Activated naive CD8-positive, alpha-beta T cell treated with anti-CD3 and anti-CD28 coated beads, Interleukin-2, amount 10 ng/mL, durations not matched to agents 7 days and 5 days (primary cell): ENCODE data around the gene CLDN5. TPM values are rescaled to one million over a fixed set of nuclear protein-coding genes. Genes with fewer than 3 reads are reported as not detected.

ENCODE experiments used
- ATAC-seq: fragments of 150-1000 bp; cut with Tn5 transposase; one replicate; pipeline ENCODE4 v1.10.0; 2021; ENCODE audit warnings: low read depth, moderate library complexity
- POLR2A ChIA-PET: fragments of 350-600 bp; sonication (Branson Sonifier 250); formaldehyde crosslinking; loops from one replicate; lab custom pipeline; 2021; ENCODE audit warnings: antibody characterized with exemption; lab: Charles Lee
- DNase-seq: peaks from one replicate; pipeline ENCODE4 v3.0.0; 2021
- H3K27ac Mint-ChIP-seq: one replicate; pipeline ENCODE4 v1.8.0; 2022; ENCODE audit warnings: mild to moderate bottlenecking, mixed read lengths
- H3K27me3 Mint-ChIP-seq: one replicate; pipeline ENCODE4 v1.8.0; 2022; ENCODE audit warnings: mild to moderate bottlenecking, moderate library complexity, mixed read lengths
- H3K36me3 Mint-ChIP-seq: one replicate; pipeline ENCODE4 v1.8.0; 2021; ENCODE audit warnings: mild to moderate bottlenecking, mixed read lengths
- H3K4me1 Mint-ChIP-seq: one replicate; pipeline ENCODE4 v1.8.0; 2021; ENCODE audit warnings: mixed read lengths
- H3K4me3 Mint-ChIP-seq: one replicate; pipeline ENCODE4 v1.8.0; 2022; ENCODE audit warnings: mild to moderate bottlenecking, moderate library complexity, mixed read lengths
- H3K9me3 Mint-ChIP-seq: one replicate; pipeline ENCODE4 v1.8.0; 2021; ENCODE audit warnings: mixed read lengths
- total RNA-seq, 2 experiments: library from RNA; stranded (reverse); gene quantifications; one replicate each; pipeline ENCODE4 v1.2.3, GENCODE V29; 2021

CLDN5 gene
- total RNA-seq, 2 experiments from 2014 or later: not detected

DNA sequence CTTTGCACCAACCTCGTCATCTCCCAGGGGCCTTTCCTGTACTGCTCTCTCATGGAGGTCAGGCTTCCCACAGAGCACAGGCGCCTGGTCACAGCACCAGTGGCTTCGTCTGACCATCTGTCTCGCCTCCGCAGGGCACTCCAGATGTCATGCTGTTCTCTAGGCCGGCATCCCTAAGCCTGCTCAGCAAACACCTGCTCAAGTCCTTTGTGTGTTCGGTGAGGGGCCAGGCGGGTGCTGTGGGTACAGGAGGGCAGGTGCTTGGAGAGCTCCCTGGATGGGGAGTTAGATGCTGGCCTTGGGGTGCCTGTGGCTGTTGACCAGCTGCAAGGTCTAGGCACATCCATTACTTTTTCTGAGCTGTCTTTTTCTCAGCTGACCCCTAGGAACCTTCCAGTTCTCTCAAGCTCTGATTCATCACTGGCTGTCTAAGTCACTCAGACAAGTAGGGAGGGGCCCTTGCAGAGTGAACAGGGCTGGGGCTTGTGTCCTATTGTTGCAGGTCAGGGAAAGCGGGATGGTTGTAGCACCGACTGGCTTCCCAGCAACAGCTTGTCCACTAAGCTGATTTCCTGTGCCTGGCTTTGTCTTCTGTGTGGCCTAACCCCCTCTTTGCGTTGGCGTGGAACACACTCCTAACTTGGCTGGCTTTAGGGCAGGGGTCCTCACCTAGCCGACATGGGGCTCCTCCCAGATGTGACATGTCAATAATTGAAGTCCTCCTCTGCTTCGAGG is 9.2 kb downstream of the CLDN5 start:
- H3K9me3 Mint-ChIP-seq: peaks cover 2% of the 10 kb centered on the region
- POLR2A ChIA-PET: interaction anchor here (0.6 kb wide), 1 partner anchor 17 kb away, joined by 4 read pairs; no protein-coding TSS in a partner anchor
- no peak overlapping the region for H3K27ac Mint-ChIP-seq
- H3K27me3 Mint-ChIP-seq: no peaks in the 10 kb centered on the region
- ATAC-seq: no peak
- peaks cover 45% of the 10 kb centered on the region for H3K36me3 Mint-ChIP-seq
- H3K4me1 Mint-ChIP-seq: peaks cover 10% of the 10 kb centered on the region
- DNase-seq: no peak
- H3K4me3 Mint-ChIP-seq: no peak overlapping the region

DNA sequence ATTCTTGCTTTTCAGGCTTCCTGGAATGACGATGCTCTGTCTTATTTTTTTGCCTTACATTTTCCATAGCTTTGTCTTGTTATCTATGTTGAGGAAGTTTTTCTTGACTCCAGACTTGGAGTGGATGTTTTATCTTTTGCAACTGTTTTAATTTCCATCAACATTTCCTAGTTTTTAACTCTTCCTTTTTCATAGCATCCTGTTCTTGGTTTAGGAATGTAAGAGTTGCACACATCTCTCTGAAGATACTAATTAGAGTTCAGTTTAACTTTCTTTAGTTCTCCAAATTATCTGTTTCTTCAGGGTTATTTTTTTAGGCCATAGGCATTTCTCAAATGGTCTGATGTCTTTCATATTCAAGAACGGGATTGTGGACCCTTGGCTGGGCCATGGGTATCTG is 10.4 kb downstream of the CLDN5 start:
- peaks cover 2% of the 10 kb centered on the region for H3K9me3 Mint-ChIP-seq
- POLR2A ChIA-PET: interaction anchor here (0.6 kb wide), 1 partner anchor 94 kb away, joined by 3 read pairs; no protein-coding TSS in a partner anchor
- no peak overlapping the region for H3K4me3 Mint-ChIP-seq
- no peak overlapping the region for H3K27ac Mint-ChIP-seq
- H3K27me3 Mint-ChIP-seq: no peaks in the 10 kb centered on the region
- peaks cover 10% of the 10 kb centered on the region for H3K4me1 Mint-ChIP-seq
- ATAC-seq (no peak), DNase-seq (no peak)
- H3K36me3 Mint-ChIP-seq: peaks cover 55% of the 10 kb centered on the region

DNA sequence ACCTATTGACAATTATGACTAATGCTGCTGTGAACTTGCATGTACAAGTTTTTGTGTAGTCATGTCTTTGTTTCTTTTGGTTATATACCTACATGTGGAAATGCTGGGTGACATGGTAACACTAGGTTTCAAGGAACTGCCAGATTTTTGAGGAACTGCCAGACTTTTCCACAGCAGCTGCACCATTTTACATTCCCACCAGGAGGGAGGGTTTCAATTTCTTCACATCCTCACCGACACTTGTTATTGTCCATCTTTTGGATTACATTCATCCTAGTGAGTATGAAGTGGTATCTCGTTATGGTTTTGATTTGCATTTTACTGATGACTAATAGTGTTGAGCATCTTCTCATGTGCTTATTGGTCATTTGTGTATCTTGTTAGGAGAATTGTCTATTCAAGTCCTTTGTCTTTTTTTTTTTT is 13.3 kb downstream of the CLDN5 start:
- Mint-ChIP-seq H3K27me3 (no peaks in the 10 kb centered on the region), H3K4me3 (no peak overlapping the region), H3K4me1 (peaks cover 13% of the 10 kb centered on the region), H3K27ac (no peak overlapping the region), H3K9me3 (peaks cover 2% of the 10 kb centered on the region), H3K36me3 (peaks cover 60% of the 10 kb centered on the region)
- POLR2A ChIA-PET: no interaction called here
- DNase-seq: no peak
- no peak for ATAC-seq

DNA sequence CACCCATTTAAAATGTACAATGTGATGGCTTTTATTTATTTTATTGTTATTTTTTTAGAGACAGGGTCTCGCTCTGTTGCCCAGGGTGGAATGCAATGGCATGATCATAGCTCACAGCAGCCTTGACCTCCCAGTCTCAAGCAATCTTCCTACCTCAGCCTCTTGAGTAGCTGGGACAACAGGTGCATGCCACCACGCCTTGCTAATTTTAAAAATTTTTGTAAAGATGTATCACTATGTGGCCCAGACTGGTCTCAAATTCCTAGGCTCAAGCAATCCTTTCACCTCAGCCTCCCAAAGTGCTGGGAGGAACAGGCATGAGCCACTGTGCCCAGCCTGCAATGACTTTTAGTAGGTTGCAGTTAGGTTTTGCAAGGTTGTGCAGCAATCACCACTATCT is 14.3 kb downstream of the CLDN5 start:
- peaks cover 23% of the 10 kb centered on the region for H3K4me1 Mint-ChIP-seq
- no peak for ATAC-seq
- no peak overlapping the region for H3K4me3 Mint-ChIP-seq
- no peak overlapping the region for H3K27ac Mint-ChIP-seq
- H3K27me3 Mint-ChIP-seq: no peaks in the 10 kb centered on the region
- no peak for DNase-seq
- peaks cover 2% of the 10 kb centered on the region for H3K9me3 Mint-ChIP-seq
- peaks cover 63% of the 10 kb centered on the region for H3K36me3 Mint-ChIP-seq
- POLR2A ChIA-PET: no interaction called here

DNA sequence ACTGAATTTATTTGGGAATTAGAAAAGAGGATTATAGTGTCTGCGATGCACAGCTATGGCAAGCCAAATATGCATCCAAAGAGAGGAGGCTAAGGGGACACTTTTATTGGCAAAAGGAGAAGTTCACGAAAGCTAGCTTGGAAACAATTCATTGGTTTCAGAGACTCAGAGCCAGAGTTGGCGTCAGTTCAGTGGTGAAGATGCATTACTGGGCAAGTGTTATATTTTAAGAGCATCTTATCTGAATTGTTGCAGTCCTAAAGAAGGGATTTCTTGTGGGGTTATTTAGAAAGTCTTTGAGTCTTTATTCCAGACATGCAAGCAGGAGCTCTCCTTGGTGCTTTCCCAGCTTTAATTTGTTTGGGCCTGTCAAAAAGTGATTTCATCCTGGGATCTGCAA is 15.0 kb downstream of the CLDN5 start:
- Mint-ChIP-seq H3K4me3 (no peak overlapping the region), H3K27ac (no peak overlapping the region), H3K36me3 (peaks cover 60% of the 10 kb centered on the region), H3K27me3 (no peaks in the 10 kb centered on the region), H3K4me1 (peaks cover 25% of the 10 kb centered on the region), H3K9me3 (peaks cover 2% of the 10 kb centered on the region)
- ATAC-seq: no peak
- POLR2A ChIA-PET: no interaction called here
- no peak for DNase-seq

DNA sequence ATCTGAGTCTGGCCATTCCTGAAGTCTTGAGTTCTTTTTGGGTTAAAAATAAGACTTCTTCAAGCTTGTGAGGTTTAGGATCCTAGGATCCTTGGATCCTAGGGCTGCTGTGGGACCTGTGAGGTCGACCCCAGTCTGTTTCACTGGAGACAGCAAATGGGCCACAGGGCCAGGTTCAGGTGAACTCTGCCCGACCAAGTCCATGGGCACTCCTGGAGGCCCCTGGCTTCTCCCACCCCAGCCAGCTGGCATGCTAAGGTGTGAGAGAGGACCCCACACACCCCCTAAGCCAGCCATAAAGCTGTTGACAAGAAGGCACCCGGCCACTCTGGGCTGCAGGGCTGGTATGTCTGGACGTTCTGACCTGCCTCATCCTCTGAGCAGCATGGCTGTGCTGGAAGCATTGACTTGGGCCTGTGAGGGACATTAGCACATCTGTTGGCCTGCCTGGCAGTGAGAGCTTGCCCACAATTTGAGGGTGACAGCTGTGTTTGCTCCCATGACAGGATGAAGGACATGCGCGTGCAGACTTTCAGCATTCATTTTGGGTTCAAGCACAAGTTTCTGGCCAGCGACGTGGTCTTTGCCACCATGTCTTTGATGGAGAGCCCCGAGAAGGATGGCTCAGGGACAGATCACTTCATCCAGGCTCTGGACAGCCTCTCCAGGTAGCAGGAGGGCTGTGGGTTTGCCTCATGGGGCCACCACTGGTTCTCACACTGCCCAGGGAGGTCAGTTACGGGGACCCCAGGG is 16.0 kb downstream of the CLDN5 start:
- no peak for DNase-seq
- H3K9me3 Mint-ChIP-seq: no peaks in the 10 kb centered on the region

DNA sequence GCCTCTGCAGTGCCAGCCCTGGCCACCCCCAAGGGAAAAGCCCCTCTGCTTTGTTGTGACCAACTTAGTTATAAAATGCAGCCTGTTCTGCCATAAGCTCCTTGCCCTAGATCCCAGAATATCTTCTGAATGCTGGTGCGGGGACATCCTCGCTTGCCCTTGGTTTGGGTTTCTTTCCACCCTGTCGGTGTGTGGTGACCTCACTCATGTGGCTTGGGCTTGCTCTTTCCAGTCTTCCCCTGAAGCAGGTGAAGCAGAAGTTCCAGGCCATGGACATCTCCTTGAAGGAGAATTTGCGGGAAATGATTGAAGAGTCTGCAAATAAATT is 16.7 kb downstream of the CLDN5 start:
- POLR2A ChIA-PET: no interaction called here
- Mint-ChIP-seq H3K4me3 (no peak overlapping the region), H3K36me3 (peaks cover 50% of the 10 kb centered on the region)

More for the DNA sequence above, 16.0 kb downstream of the CLDN5 start:
- H3K36me3 Mint-ChIP-seq: peaks cover 55% of the 10 kb centered on the region
- peaks cover 27% of the 10 kb centered on the region for H3K4me1 Mint-ChIP-seq
- POLR2A ChIA-PET: no interaction called here
- H3K4me3 Mint-ChIP-seq: no peak overlapping the region
- no peak for ATAC-seq
- H3K27me3 Mint-ChIP-seq: no peaks in the 10 kb centered on the region
- H3K27ac Mint-ChIP-seq: no peak overlapping the region

DNA sequence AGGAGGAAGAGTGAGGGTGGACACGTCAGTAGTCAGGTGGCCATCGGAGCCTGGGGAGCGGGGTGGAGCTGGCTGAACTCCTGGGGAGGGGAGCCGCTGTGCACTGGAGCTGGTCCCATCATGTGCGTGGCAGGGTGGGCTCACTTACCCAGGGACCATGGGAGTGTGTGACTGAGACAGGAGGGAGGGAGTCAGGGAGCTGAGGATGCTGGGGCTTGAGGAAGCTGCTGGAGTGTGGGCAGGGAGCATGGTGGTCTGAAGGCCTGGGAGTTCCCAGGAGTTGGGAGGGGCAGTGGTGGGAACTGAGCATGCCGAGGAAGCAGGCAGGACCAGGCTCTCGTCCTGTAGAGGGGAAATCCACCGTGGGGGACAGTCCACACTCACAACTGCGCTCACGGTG is 18.0 kb downstream of the CLDN5 start:
- POLR2A ChIA-PET: interaction anchor here (1.1 kb wide), 1 partner anchor 27 kb away, joined by 3 read pairs; the partner anchor contains the start of genes CDC45 and UFD1
- DNase-seq (no peak), ATAC-seq (no peak)
- Mint-ChIP-seq H3K9me3 (no peaks in the 10 kb centered on the region), H3K4me3 (no peak overlapping the region), H3K27ac (peak overlapping the region; percentile 86), H3K4me1 (peaks cover 27% of the 10 kb centered on the region), H3K36me3 (peaks cover 41% of the 10 kb centered on the region), H3K27me3 (no peaks in the 10 kb centered on the region)

More for the DNA sequence above, 16.7 kb downstream of the CLDN5 start:
- DNase-seq (no peak), ATAC-seq (no peak)
- Mint-ChIP-seq H3K27ac (no peak overlapping the region), H3K4me1 (peaks cover 27% of the 10 kb centered on the region), H3K27me3 (no peaks in the 10 kb centered on the region), H3K9me3 (no peaks in the 10 kb centered on the region)

DNA sequence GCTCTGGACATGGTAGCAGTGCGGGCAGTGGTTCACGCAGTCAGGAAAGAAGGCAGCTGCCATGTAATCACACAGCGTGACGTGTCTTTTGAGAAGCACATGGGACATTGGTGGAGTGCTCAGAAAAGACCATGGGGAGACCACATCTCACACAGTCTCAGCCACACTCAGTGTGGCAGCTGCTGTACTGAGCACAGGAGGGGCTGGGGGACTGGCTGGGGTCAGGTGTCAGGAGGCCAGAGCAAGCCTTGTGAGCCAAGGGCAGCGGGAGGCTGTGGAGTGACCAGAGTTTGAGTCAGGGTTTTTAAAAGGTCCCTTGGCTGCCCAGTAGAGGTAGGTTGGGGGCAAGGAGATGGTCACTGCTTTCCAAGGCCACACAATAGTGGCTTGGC is 18.5 kb downstream of the CLDN5 start:
- peaks cover 37% of the 10 kb centered on the region for H3K36me3 Mint-ChIP-seq
- peak overlapping the region; percentile 56 for H3K4me3 Mint-ChIP-seq
- no peaks in the 10 kb centered on the region for H3K27me3 Mint-ChIP-seq
- ATAC-seq (peak; percentile 33), DNase-seq (no peak)
- no peaks in the 10 kb centered on the region for H3K9me3 Mint-ChIP-seq
- H3K27ac Mint-ChIP-seq: peak overlapping the region; percentile 86
- peaks cover 27% of the 10 kb centered on the region for H3K4me1 Mint-ChIP-seq
- POLR2A ChIA-PET: interaction anchor here (1.1 kb wide), 1 partner anchor 27 kb away, joined by 3 read pairs; the partner anchor contains the start of genes CDC45 and UFD1

DNA sequence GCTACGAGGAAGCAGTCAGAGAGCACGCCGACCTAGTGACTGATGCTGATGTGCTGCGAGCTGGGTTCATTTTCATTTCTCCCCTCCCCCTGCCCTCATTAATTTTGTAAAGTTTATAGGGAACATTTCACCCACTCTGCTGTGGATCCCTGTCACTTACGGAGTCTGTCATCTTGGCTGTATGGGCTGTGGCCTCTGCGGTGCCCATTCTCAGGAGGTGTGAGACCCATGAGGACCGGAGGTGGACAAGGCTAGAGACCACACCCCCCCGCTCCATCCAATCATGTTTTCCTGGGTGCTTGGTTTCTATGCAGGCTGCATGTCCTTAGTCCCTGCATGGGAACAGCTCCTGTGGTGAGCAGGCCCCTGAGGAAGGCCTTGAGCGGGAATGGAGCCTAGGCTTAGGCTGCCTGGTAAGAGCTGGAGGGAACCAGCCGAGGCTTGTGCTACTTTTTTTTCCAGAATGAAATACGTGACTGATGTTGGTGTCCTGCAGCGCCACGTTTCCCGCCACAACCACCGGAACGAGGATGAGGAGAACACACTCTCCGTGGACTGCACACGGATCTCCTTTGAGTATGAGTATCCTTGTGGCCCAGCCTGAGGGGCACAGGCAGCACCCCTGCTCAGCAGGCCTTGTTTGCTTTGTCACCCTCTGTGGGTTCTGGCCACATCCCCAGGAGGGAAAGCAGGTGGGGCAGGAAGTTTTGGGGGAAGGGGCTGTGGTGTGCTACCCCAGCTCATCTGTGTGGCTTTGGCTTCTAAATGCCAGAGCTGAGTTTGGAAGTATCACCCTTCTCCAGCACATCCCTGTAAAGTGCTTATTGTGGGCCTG is 19.1 kb downstream of the CLDN5 start:
- Mint-ChIP-seq H3K36me3 (peaks cover 37% of the 10 kb centered on the region), H3K4me3 (peak overlapping the region; percentile 56), H3K9me3 (no peaks in the 10 kb centered on the region), H3K4me1 (peaks cover 27% of the 10 kb centered on the region), H3K27me3 (no peaks in the 10 kb centered on the region), H3K27ac (peak overlapping the region; percentile 86)
- POLR2A ChIA-PET: interaction anchor here (1.1 kb wide), 1 partner anchor 26 kb away, joined by 3 read pairs; the partner anchor contains the start of genes CDC45 and UFD1
- DNase-seq (peak; percentile 49), ATAC-seq (peak; percentile 72)

DNA sequence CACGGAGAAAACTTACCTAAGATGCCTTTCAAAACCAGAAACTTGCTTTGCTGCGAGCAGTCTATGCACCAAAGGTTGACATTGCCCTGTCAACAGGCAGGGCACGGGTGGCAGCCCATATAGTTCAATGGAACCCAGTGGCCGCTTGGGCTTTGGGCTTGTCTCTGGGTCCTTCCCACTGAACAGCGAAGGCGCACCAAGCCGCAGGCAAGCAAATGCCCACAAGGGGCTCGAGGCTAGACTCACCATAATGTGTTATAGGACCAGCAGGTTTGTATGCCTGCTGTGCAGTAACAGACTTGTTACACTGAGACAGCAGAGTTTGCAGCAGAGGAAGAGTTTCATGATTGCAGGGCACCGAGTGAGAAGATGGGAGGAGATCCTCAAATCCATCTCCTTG is 20.3 kb downstream of the CLDN5 start:
- POLR2A ChIA-PET: no interaction called here
- ATAC-seq (no peak), DNase-seq (no peak)
- Mint-ChIP-seq H3K4me1 (peaks cover 27% of the 10 kb centered on the region), H3K36me3 (peaks cover 28% of the 10 kb centered on the region), H3K4me3 (no peak overlapping the region), H3K9me3 (no peaks in the 10 kb centered on the region), H3K27me3 (no peaks in the 10 kb centered on the region), H3K27ac (peak overlapping the region; percentile 21)

DNA sequence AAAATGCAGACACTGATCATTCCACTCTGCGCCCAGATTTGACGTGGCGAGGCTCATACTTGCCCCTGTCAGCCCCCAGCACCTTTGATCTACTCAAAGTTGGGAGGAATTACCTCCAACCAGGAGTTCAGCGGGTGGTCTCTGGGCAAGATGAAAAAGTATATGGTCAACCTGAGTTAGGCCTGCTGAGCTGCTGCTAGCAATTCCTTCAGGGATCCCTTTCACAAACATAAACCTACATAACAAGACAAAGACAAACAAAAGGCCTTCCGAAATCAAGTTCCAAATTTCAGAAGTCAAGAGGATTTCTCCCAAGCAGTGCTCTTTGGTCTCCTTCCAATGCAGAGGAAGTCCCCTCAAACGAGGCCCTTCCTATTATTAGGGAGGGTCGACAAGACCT is 20.8 kb downstream of the CLDN5 start:
- Mint-ChIP-seq H3K36me3 (peaks cover 26% of the 10 kb centered on the region), H3K4me3 (no peak overlapping the region), H3K4me1 (peaks cover 27% of the 10 kb centered on the region), H3K9me3 (no peaks in the 10 kb centered on the region), H3K27me3 (no peaks in the 10 kb centered on the region), H3K27ac (no peak overlapping the region)
- no peak for DNase-seq
- no peak for ATAC-seq
- POLR2A ChIA-PET: no interaction called here

DNA sequence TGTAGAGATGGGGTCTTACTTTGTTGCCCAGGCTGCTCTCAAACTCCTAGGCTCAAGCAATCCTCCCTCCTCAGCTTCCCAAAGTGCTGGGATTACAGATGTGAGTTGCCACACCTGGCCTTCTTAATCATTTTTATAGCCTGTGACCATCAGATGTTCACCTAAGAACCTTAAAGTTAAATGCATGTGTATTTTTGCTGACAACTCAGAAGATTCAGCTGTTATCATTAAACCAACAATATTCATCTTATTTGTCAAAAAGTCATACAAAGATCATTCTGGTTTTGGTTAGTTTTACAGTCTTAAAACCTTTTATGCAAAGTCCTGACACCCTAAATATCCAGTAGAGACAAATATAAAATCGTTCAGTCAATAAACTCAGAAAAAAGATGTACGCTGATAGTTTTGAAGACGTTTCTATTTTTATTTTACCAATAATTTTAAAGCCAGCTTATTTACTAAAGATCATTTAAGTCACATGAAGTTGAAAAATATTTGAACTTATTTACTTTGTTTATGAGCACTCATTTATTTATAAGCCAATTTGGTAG is 22.2 kb downstream of the CLDN5 start:
- DNase-seq (no peak), ATAC-seq (no peak)
- Mint-ChIP-seq H3K27ac (no peak overlapping the region), H3K9me3 (no peaks in the 10 kb centered on the region), H3K4me3 (no peak overlapping the region), H3K4me1 (peaks cover 27% of the 10 kb centered on the region), H3K36me3 (peaks cover 23% of the 10 kb centered on the region), H3K27me3 (no peaks in the 10 kb centered on the region)
- POLR2A ChIA-PET: no interaction called here
